AML-193 (cell line): Measurements from ENCODE around the gene S1PR2.
A peak's percentile ranks its signal among the peaks of the same experiment; 100 is the strongest.
"Not testable (repeated sequence)": the region's sequence is repeated elsewhere in the genome, so short reads cannot be mapped to it uniquely, and the experiment has no call there.

Experiments used
- DNase-seq, 2 experiments: peaks; one replicate each; lab custom pipeline; 2025; lab: John Stamatoyannopoulos, UW

The S1PR2 gene

GRCh38 chr19:10224337-10224736 is 6.8 kb downstream of the S1PR2 start:
- no peak for DNase-seq

GRCh38 chr19:10223488-10224213 is 7.5 kb downstream of the S1PR2 start:
- DNase-seq, result no peak

DNA sequence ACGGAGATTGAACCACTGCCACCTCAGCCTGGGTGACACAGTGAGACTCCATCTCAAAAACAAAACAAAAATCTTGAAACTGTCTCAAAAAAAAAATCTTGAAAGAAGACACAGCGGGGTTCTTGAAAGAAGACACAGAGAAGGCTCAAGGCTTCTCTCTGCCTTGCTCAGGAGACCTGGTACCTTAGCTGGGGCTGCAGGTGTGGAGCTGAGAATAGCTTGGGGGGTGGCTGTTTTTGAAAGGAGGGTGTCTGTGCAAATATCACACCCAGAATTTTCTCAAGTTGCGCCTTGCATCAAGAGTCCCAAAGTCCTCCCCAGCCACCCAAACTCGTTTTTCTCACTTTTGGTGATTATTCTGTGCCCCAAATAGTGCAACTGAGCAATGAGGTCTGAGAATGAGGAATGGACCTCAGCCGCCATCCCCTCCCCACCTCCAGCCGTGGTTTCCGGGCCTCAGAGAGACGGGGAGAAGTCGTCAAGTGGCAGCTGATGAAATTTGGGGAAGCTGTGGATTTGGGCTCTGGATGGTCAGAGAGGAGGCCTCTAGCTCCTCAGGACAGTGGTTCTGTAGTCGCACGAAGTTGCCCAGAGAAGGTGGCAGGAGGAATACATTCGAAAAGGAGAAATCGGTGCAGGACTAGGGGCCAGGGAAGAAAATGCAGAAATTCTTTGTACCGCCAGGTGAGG is 8.8 kb downstream of the S1PR2 start:
- DNase-seq, result no peak

DNA sequence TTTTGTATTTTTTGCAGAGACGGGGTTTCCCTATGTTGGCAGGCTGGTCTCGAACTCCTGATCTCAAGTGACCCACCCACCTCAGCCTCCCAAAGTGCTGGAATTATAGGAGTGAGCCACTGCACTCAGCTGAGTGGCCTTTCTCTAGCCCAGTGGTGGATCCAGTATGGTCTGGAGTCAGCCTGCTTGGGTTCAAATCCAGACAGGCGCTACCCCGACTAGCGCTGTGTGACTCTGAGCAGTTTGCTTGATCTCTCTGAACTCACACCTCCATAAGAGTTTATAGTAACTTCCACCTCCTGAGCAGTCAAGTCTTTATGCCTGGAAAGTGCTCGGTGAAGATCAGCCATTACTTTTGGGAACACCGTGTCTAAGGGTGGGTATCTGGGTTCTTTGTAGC is 10.4 kb downstream of the S1PR2 start:
- DNase-seq, result no peak

GRCh38 chr19:10219678-10220077 is 11.5 kb downstream of the S1PR2 start:
- DNase-seq, result peak; percentile 21 to 28

- DNase-seq, result no peak
Observed at GRCh38 chr19:10217085-10217484, 14.0 kb downstream of the S1PR2 start.

DNA sequence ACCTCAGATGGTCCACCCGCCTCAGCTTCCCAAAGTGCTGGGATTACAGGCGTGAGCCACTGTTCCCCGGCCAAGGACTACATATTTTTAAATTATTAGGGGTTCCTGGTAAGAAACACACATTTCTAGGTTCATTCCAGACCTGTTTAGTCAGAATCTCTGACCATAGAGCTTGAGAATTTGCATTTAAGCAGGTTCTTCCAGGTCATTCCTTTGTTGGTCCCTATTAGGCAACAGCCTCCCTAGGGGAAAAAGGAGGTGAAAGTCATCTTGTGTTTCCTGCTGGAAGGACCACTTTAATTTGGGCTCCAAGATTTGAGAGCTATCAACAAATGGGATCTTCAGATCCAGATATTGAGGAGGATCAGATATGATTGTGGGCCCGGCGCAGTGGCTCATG is 16.3 kb downstream of the S1PR2 start:
- no peak for DNase-seq

DNA sequence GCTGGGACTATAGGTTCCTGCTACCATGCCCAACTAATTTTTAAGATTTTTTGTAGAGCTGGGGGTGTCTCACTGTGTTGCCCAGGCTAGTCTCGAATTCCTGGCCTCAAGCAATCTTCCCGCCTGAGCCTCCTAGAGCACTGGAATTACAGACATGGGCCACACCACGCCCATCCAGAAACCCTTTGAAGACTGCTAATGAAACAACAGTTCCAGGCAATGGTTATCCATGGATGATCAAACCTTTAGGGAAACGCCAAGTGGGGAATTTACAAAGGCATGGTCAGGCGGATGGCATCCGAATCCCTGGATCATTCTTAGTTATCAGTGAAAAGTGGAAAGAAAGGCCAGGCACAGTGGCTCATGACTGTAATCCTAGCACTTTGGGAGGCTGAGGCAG is 19.4 kb downstream of the S1PR2 start:
- no peak for DNase-seq

GRCh38 chr19:10211061-10211460 is 20.1 kb downstream of the S1PR2 start:
- no peak for DNase-seq

DNA sequence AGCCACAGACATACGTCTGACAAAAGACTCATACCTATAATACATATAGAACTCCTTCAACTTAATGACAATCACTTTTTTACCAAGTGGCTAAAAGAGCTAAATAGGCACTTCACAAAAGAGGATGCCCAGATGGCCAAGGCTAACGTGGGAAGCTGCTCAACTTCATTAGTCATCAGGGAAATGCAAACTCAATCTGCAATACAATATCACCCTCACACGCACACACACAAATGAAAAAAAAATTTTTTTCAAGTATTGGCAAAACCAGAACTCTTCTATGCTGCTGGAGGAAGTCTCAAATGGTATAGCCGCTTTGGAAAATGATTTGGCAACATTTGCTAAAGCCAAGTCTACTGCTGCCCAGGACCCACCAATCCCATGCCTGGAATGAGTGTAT is 21.8 kb downstream of the S1PR2 start:
- no peak for DNase-seq

- no peak for DNase-seq
Observed at GRCh38 chr19:10207026-10207425, 24.1 kb downstream of the S1PR2 start.

GRCh38 chr19:10206226-10206885 is 24.8 kb downstream of the S1PR2 start:
- no peak for DNase-seq

DNA sequence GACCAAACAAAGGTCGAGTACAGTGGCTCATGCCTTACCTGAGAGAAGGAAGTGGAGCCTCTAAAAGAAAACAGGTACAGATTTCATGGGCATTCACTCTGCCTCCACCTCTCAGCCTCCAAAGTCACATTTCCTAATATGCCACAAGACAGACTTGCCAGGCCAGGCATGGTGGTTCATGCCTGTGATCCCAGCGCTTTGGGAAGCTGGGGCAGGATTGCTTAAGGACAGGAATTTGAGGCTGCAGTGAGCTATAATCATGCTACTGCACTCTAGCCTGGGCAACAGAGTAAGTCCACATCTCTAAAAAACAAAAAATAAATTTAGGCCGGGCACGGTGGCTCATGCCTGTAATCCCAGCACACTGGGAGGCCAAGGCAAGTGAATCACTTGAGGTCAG is 25.5 kb downstream of the S1PR2 start:
- no peak for DNase-seq

DNA sequence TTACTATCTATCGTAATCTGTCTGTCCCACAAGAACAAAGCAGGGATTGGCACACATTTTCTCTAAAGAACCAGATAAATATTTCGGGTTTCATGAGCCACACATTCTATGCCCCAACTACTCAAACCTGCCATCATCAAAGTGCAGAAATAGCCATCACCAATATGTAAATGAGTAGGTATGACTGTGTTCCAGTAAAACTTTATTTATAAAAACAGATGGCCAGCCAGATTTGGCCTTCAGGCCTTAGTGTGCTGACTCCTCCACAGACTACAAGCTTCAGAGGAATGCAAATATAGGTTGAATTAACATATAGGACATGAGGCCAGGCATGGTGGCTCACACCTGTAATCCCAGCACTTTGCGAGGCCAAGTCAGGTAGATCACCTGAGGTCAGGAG is 27.4 kb downstream of the S1PR2 start:
- no peak for DNase-seq

- no peak for DNase-seq
Observed at GRCh38 chr19:10201176-10201575, 30.0 kb downstream of the S1PR2 start.

GRCh38 chr19:10200101-10200500 is 31.0 kb downstream of the S1PR2 start:
- not testable (repeated sequence) for DNase-seq

GRCh38 chr19:10198889-10199644 is 32.1 kb downstream of the S1PR2 start:
- DNase-seq, result peak; percentile 24 to 32

GRCh38 chr19:10195199-10195519 is 36.0 kb downstream of the S1PR2 start:
- DNase-seq, result no peak

- DNase-seq, result peak; percentile 93 to 94
Observed at GRCh38 chr19:10194500-10195198, 36.5 kb downstream of the S1PR2 start, which contains the start of gene DNMT1. DNMT1 (minus strand) TSS chr19:10194953; CDS start chr19:10194899, 54 bp downstream.

DNA sequence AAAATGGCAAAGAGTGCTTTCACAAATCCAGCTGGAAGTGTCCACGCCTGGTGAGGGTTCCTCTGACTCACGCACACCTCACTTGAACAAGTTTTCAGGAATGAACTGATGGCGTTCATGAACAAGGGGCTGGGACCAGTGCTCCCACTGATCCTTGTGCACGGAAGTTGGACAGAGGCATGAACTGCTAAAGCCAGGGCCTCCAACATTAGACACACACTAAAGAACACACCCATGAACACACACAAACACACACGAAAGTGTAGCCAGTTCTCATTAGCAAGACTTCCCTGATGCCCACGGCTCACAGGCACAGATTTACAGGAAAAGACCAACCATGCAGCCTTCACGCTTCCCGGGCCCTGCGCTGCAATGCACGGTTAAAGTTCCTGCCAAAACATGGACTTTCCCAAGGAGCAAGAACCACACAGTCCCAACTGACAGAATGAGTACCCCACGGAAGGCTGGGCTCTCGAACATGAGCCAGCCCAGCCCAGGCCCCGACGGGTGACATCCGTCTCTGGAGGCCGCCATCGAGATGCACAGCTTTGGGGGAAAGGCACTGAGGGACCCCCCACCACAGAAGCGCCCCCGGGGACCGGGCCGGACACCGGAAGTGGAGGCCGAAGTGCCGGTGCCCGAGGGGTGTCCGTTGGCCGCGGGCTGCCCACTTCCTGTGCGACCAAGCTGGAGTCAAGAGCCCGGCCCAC is 37.2 kb downstream of the S1PR2 start:
- DNase-seq, result no peak

DNA sequence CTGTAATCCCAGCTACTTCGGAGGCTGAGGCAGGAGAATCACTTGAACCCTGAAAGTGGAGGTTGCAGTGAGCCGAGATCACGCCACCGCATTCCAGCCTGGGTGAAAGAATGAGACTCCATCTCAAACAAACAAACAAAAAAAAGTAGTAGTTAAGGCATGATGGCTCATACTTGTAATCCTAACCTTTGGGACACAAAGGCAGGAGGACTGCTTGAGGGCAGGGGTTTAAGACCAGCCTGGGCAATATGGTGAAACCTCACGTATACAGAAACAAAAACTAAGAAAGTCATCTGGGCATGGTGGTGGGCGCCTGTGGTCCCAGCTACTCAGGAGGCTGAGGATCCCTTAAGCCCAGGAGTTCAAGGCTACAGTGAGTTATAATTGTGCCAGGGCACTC is 38.2 kb downstream of the S1PR2 start:
- DNase-seq, result no peak
